Measurements from ENCODE around the gene METTL27. TPM values are rescaled to one million over a fixed set of nuclear protein-coding genes. Genes with fewer than 3 reads are reported as not detected.
A peak's percentile ranks its signal among the peaks of the same experiment; 100 is the strongest.

METTL27 gene
- total and polyA plus RNA-seq, 9 of the 15 experiments (the other 6 are each of a cell fraction or from before 2014, with no cell fraction given): 0.08 to 0.82 (median 0.33) TPM; not detected in 4

DNA sequence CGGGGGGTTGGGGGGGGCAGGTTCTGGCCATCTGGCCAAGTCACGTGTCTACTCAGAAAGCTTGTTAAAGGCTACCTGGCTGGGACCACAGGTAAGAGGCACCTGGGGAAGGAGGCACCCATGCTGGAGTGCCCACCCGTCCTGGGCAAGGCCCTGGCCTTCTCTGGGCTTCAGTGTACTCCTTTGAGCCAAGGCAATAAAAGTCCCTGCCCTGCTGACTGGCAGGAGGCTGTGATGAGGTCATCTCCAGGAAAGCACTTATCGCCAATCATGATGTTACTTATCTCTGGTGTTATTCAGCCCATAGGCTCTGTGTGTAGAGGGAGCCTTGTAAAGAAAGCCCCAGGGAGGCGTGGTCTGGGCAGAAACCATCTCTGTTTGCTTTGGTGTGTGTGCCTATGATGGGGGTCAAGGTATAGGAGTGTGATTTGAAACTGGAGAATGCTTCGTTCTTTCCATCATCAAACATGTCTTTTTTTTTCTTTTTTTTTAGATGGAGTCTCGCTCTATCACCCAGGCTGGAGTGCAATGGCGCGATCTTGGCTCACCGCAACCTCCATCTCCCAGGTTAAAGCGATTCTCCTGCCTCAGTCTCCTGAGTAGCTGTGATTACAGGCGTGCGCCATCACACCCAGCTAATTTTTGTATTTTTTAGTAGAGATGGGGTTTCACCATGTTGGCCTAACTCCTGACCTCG lies 14.1 kb downstream of the METTL27 start:
- no peak overlapping the region; the same call in 2 of the 3 replicates for H3K27ac ChIP-seq (ENCODE audit: extremely low read depth, low read depth, low read length)
- peak overlapping the region in 1 of 2 experiments; percentile 80; a peak in 1 of 4 replicates for H3K9ac ChIP-seq (ENCODE audit: insufficient read depth in 1 of 2, low read depth in 2 of 2, low read length in 2 of 2)
- no peak for TF ChIP-seq ATF4 (CRISPR knock-in tag; IDR thresholded peaks at IDR 0.05)
- peak; percentile 67 for TF ChIP-seq ARID1B (IDR thresholded peaks at IDR 0.05)
- TF ChIP-seq ZNF561 (CRISPR knock-in tag; conservative IDR thresholded peaks at IDR 0.05): no peak
- TF ChIP-seq SMAD3 (CRISPR knock-in tag; conservative IDR thresholded peaks at IDR 0.05): no peak
- no peak for TF ChIP-seq KDM4B (IDR thresholded peaks at IDR 0.05; ENCODE audit: borderline replicate concordance in 2 of 2, low read depth in 1 of 2)
- no peak for TF ChIP-seq ZNF717 (CRISPR knock-in tag; IDR thresholded peaks at IDR 0.05)
- peak; percentile 70 for TF ChIP-seq DPF2 (IDR thresholded peaks at IDR 0.05)
- 0 out of 2 replicates have a peak, but pooled peaks have one; percentile 25 for TF ChIP-seq FOXJ2 (tag; IDR thresholded peaks at IDR 0.05)
- no peak for TF ChIP-seq HCFC1 (IDR thresholded peaks at IDR 0.05; ENCODE audit: low read depth, low read length)
- no peak for TF ChIP-seq LCOR (CRISPR knock-in tag; IDR thresholded peaks at IDR 0.05)
- no peak for TF ChIP-seq ZNF740 (CRISPR knock-in tag; IDR thresholded peaks at IDR 0.05)
- peak in 1 of 2 experiments; percentile 78; a peak in 2 of 4 replicates for TF ChIP-seq ZNF740 (tag; IDR thresholded peaks at IDR 0.05)
- 0 out of 2 replicates have a peak, but pooled peaks have one; percentile 42 for TF ChIP-seq ZNF584 (CRISPR knock-in tag; IDR thresholded peaks at IDR 0.05; ENCODE audit: low read depth)
- TF ChIP-seq ATF1 (CRISPR knock-in tag; IDR thresholded peaks at IDR 0.05): no peak
- peak; percentile 63; the same call in 1 of the 2 replicates for TF ChIP-seq ATF1 (tag; IDR thresholded peaks at IDR 0.05)
- peak; percentile 71; the same call in 1 of the 2 replicates for TF ChIP-seq SMARCA4 (IDR thresholded peaks at IDR 0.05)
- no peak; a peak in 1 of 4 replicates for TF ChIP-seq FOXA3 (CRISPR knock-in tag; conservative IDR thresholded peaks at IDR 0.05 in 1 of 2, IDR thresholded peaks at IDR 0.05 in 1 of 2)
- no peak for TF ChIP-seq CREB1 (IDR thresholded peaks at IDR 0.05)
- TF ChIP-seq CREB1 (CRISPR knock-in tag; IDR thresholded peaks at IDR 0.05): no peak
- TF ChIP-seq CTBP1 (IDR thresholded peaks at IDR 0.05; ENCODE audit: borderline replicate concordance): peak; percentile 56; the same call in 1 of the 2 replicates
- no peak for TF ChIP-seq ILK (tag; IDR thresholded peaks at IDR 0.05; ENCODE audit: borderline replicate concordance, low read depth)
- peak in 1 of 2 experiments; percentile 82; a peak in 1 of 4 replicates for TF ChIP-seq SRF (CRISPR knock-in tag; IDR thresholded peaks at IDR 0.05)
- no peak for TF ChIP-seq POLR3A (IDR thresholded peaks at IDR 0.05; ENCODE audit: borderline replicate concordance, extremely low read depth, insufficient read depth, insufficient read length)

More for the DNA sequence above, 14.1 kb downstream of the METTL27 start:
- in situ Hi-C loops (cut with MboI) (no loop called here), intact Hi-C loops (cut with micrococcal nuclease) (no loop called here)
- ChIA-PET POLR2A (no interaction called here), CTCF (ENCODE audit: low intra/inter-chr PET ratio) (no interaction called here)
- Histone ChIP-seq H3K4me3 (no peak overlapping the region), H3K9me3 (replicated peaks; ENCODE audit: control insufficient read depth, insufficient read depth, low read depth, low read length) (no peaks in the 10 kb centered on the region), H3K36me3 (ENCODE audit: control insufficient read depth, insufficient read depth, low read length) (no peaks in the 10 kb centered on the region), H3K4me2 (ENCODE audit: insufficient read depth, low read length) (peak overlapping the region; percentile 35; the same call in 1 of the 2 replicates), H3K4me1 (replicated peaks in 1 of 2; ENCODE audit: control insufficient read depth in 2 of 2, insufficient read depth in 2 of 2, low read length in 2 of 2) (peaks cover 23 to 44% of the 10 kb centered on the region in 2 experiments), H3K9me1 (ENCODE audit: control insufficient read depth, insufficient read depth, low read length) (no peaks in the 10 kb centered on the region), H2AFZ (ENCODE audit: low read depth, low read length) (peak overlapping the region; percentile 62), H4K20me1 (replicated peaks; ENCODE audit: control insufficient read depth, insufficient read depth, low read length) (no peaks in the 10 kb centered on the region), H3K79me2 (ENCODE audit: control insufficient read depth, insufficient read depth, low read length) (no peaks in the 10 kb centered on the region), H3K27me3 (ENCODE audit: control insufficient read depth in 2 of 2, insufficient read depth in 2 of 2, low read length in 2 of 2) (no peaks in the 10 kb centered on the region)
- 42% methylated on average over 13 of the region's 14 CpGs for WGBS (ENCODE audit: insufficient coverage, low coverage, missing lambda C conversion rate)
- ATAC-seq (peak; percentile 72), DNase-seq (ENCODE audit: extremely low read depth in 1 of 4, low spot score in 3 of 4) (peak; percentile 51 to 77 (median 68)), FAIRE-seq (peak; percentile 91)
- no TSS peak for BruUV-seq (replicated peaks)
